ENCODE measurements around the gene SAPCD2. TPM values are rescaled to one million over a fixed set of nuclear protein-coding genes. Genes with fewer than 3 reads are reported as not detected.
"Not testable (repeated sequence)": the region's sequence is repeated elsewhere in the genome, so short reads cannot be mapped to it uniquely, and the experiment has no call there.

The SAPCD2 gene
- polyA plus RNA-seq, 5 donors = 8.9 to 13.7 (median 10.3) TPM

- DNase-seq = no peak
Measured at GRCh38 chr9:137034039-137034708, 36.2 kb downstream of the SAPCD2 start.

- not testable (repeated sequence) for DNase-seq
Measured at GRCh38 chr9:137033481-137033880, 36.9 kb downstream of the SAPCD2 start.

- no peak for DNase-seq
Measured at GRCh38 chr9:137032858-137033257, 37.5 kb downstream of the SAPCD2 start.

GRCh38 chr9:137031904-137032640 lies 38.3 kb downstream of the SAPCD2 start, which contains the start of gene FUT7:
TSS of gene FUT7 (minus strand) at chr9:137032088. CDS start at chr9:137031991, 97 bp downstream.
- no peak for DNase-seq

- no peak for DNase-seq
Measured at GRCh38 chr9:137030538-137031527, 39.5 kb downstream of the SAPCD2 start.

GRCh38 chr9:137030006-137030405 lies 40.4 kb downstream of the SAPCD2 start:
- no peak for DNase-seq

GRCh38 chr9:137029058-137029936 lies 41.1 kb downstream of the SAPCD2 start:
- peak in 1 of 2 donors; percentile 36 for DNase-seq

GRCh38 chr9:137028263-137029057 lies 41.9 kb downstream of the SAPCD2 start:
- DNase-seq = peak; percentile 28 to 53

GRCh38 chr9:137027369-137028262 lies 42.7 kb downstream of the SAPCD2 start, which contains the start of gene ABCA2:
TSS of gene ABCA2 (minus strand) at chr9:137028237. CDS start at chr9:137028140, 97 bp downstream.
- no peak for DNase-seq

- no peak for DNase-seq
Measured at GRCh38 chr9:137026828-137027227, 43.5 kb downstream of the SAPCD2 start.

- no peak for DNase-seq
Measured at GRCh38 chr9:137026384-137026783, 44.0 kb downstream of the SAPCD2 start.

GRCh38 chr9:137025517-137025966 lies 44.8 kb downstream of the SAPCD2 start:
- no peak for DNase-seq

GRCh38 chr9:137023583-137023991 lies 46.8 kb downstream of the SAPCD2 start:
- no peak for DNase-seq

GRCh38 chr9:137023157-137023556 lies 47.2 kb downstream of the SAPCD2 start:
- DNase-seq = no peak

- no peak for DNase-seq
Measured at GRCh38 chr9:137022662-137023008, 47.7 kb downstream of the SAPCD2 start.

GRCh38 chr9:137021979-137022661 lies 48.2 kb downstream of the SAPCD2 start:
- no peak for DNase-seq

- DNase-seq = no peak
Measured at GRCh38 chr9:137021568-137021978, 48.8 kb downstream of the SAPCD2 start.
